HG03520 (cell line): ENCODE results near the gene ABCG2.

ENCODE experiments used
- ATAC-seq: cut with Tn5 transposase; IDR thresholded peaks from one replicate; pipeline ENCODE4 v1.9.1; 2021; ENCODE audit warnings: mild to moderate bottlenecking, moderate library complexity; ENCODE audit not compliant: unreplicated experiment

The ABCG2 gene

DNA sequence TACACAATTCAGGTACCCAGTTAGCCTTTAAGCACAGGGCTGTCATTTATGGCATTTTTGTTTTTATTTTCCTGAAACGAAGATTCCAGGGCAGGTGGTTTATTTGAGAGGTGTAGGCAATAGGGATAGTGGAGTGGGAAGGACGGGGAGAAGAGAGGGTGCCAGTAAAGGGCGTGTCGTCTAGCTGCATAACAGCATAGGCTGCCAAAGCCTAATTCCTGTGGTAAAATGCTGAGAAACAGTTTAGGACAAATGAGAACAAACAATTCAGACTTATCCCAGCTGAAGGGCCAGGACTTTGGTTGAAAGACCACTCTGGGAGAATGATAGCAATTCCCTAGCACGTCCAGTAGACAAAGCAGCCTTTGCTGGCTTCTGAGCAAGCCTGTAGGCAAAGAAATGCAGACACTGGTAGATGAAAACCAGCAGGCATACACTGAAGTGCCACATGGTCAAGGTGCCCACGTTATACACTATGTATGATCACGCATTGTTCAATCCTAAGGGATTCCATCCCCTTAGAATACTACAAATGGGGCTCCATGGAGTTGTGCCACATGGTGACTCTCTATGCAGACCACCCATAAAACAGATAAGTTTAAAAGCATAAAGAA, 80.4 kb downstream of the ABCG2 start:
- no peak for ATAC-seq

- no peak for ATAC-seq
Measured at GRCh38 chr4:88075336-88075735, 83.1 kb downstream of the ABCG2 start.

DNA sequence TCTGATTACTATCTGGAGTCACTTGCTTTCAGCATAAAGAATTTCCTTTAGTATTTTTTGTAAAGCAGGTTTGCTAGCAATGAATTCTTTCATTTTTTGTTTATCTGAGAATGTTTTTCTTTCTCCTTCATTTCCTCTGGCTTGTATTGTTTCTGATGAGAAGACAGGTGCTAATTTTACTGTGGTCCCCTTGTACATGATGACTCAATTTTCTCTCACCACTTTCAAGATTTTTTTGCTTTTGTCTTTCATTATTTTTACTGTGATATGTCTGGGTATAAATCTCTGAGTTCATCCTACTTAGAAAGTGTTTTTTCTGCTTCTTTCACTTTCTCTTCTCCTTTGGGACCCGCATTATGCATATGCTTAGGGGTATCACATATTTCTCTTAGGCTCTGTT, 88.4 kb downstream of the ABCG2 start:
- no peak for ATAC-seq

DNA sequence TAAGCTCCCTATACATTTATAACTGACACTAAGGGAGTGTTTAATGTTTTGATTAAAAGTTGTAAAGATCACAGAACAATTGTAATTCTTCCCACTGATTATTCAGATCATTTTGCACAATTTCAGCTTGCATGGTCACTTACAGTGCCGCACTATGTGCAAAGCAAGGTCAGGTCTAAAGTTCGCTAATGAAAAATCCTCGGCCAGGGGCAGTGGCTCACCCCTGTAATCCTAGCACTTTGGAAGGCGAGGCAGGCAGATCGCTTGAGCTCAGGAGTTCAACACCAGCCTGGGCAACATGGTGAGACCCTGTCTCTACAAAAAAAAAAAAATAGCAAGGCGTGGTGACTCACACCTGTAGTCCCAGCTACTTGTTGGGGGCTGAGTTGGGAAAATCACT, 94.0 kb downstream of the ABCG2 start:
- no peak for ATAC-seq

DNA sequence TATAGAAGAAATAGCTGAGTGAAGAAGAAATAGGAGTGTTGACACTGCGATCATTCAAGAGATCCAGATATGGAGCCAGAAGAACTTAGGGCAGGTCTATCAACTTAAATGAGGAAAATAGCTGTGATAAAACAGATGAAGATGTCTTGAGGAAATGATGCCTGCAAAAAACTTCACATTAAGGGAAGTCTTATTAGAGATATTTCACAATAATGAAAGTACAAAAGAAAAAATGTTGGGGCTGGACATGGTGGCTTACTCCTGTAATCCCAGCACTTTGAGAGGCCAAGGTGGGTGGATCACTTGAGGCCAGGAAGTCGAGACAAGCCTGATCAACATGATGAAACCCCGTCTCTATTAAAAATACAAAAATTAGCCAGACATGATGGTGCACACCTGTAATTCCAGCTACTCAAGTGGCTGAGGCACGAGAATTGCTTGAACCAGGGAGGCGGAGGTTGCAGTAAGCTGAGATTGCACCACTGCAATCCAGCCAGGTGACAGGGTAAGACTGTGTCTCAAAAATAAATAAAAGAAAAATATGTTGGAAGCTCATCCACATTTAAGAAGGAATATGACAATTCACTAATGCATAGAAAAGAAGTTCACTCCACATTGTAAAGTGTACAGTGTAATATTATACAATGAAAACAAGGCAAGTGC, 94.7 kb downstream of the ABCG2 start:
- no peak for ATAC-seq

DNA sequence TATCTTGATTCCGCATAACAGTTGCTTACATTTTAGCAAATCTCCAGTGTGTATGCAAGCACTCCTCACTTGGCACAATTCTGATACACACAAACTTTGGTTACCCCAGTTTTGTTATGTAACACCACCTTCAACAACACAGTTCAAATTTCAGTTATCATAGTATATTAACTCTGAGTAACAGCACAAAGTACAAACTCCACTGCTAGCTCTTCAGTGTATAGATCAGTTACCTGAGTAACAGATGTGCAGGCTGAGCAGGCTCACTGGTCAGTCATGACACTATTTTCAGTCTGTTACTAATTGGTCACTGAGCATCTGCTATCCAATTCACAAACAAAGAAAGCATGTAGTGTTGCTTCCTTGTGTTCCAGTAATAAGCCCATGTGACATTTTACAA, 95.6 kb downstream of the ABCG2 start:
- ATAC-seq, result no peak

GRCh38 chr4:88062311-88062710, 96.1 kb downstream of the ABCG2 start:
- ATAC-seq, result no peak

DNA sequence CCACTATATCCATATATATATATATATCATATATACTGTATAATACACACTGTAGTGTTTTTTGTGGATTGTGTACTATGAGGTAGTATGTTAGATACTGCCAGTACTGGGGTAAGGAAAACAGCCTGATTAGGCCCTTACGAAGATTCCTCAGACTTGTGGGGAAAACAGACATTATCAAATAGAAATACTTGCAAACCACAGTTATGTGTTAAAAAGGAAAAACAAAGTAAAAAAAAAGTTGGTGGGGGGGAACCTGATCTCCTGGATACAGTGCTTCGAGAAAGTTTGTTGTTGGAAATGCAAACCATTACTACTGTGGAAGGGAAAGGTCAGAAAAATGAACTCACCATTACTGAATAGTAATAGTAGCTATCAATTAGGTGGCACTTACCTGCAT, 98.0 kb downstream of the ABCG2 start:
- no peak for ATAC-seq

GRCh38 chr4:88059766-88060165, 98.7 kb downstream of the ABCG2 start:
- ATAC-seq, result no peak

- ATAC-seq, result no peak
Measured at GRCh38 chr4:88058295-88058694, 100.1 kb downstream of the ABCG2 start.

- ATAC-seq, result peak; percentile 58
Measured at GRCh38 chr4:88054901-88055300, 103.5 kb downstream of the ABCG2 start.

DNA sequence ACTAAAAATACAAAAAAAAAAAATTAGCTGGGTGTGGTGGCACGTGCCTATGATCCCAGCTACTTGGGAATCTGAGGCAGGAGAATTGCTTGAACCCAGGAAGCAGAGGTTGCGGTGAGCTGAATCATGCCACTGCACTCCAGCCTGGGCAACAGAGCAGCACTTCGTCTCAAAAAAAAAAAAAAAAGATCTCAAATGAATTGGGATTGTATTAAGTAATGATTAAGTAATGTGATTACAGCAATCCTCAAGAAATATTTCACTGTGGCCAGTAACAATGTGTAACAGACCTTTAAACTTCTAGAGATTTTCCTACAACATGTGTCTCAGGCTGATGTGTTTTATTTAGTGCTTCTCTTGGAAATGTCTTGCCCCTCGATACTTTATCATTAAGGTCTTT, 104.2 kb downstream of the ABCG2 start:
- ATAC-seq, result no peak

DNA sequence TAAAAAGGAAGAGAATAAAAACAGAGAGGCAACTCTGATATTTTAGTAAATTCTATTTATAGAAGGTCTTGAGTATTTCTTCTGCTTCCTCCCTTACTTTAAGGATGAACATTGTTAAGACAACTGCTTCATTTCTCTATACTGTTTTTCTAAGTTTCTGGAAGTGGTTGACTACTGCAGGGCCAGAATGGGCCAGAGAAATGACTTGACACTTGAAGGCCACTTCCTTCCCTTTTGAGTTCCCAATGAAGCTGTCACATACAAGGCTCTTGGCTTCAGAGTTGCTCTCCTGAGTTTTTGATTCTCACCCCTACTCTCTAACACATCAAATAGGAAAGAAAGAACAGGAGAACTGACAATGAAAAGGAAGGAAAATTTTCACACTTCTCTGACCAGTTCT, 113.4 kb downstream of the ABCG2 start:
- no peak for ATAC-seq

- no peak for ATAC-seq
Measured at GRCh38 chr4:88043586-88044340, 114.7 kb downstream of the ABCG2 start.

DNA sequence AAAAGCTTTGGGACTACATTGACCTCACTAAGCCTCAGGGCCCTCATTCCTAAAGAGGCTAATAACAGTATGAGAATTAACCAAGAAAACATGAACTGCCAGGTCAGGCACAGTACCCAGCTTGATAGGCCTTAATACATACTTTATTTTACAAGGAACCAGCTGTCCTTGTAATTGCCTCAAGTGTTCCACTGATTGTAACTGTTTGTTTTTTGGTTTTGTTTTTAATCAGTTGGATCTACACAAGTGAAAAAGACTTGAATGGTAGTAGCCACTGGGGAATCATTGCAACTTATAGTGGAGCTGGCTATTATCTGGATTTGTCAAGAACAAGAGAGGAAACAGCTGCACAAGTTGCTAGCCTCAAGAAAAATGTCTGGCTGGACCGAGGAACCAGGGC, 115.4 kb downstream of the ABCG2 start:
- ATAC-seq, result no peak

- no peak for ATAC-seq
Measured at GRCh38 chr4:88041626-88042025, 116.8 kb downstream of the ABCG2 start.

- ATAC-seq, result no peak
Measured at GRCh38 chr4:88040707-88041106, 117.7 kb downstream of the ABCG2 start.
